Natural killer cell treated with Interleukin-12 subunit alpha and Interleukin-12 subunit beta and Interleukin-15 and Interleukin-18, amount 100 ng/mL, for 72 hours (primary cell): ENCODE data around the gene RPRD1B. TPM values are rescaled to one million over a fixed set of nuclear protein-coding genes. Genes with fewer than 3 reads are reported as not detected.

Experiments
- total RNA-seq, 2 donors: library from RNA; stranded (reverse); gene quantifications; one replicate each; pipeline ENCODE4 v1.2.3, GENCODE V29; 2022

RPRD1B gene
- total RNA-seq, 2 donors from 2014 or later: 46.4 to 85.4 TPM

Other genes with a start within 250 kb of the RPRD1B start
- under 1 TPM; 0.14 to 0.75 TPM for gene VSTM2L, start 130.6 kb upstream of the RPRD1B start, total RNA-seq
- 10 to 100 TPM; 30.8 to 53.1 TPM for gene TTI1, start 290 bp upstream of the RPRD1B start, total RNA-seq
- 1 to 10 TPM in 1 of 2 donors, under 1 TPM in 1; 0.81 to 2.4 TPM for gene TGM2, start 131.5 kb downstream of the RPRD1B start, total RNA-seq
- not detected for gene KIAA1755, start 227.0 kb downstream of the RPRD1B start, total RNA-seq